GM21529 (cell line): Measurements from ENCODE around the gene MAIP1.

Experiments used
- ATAC-seq: cut with Tn5 transposase; IDR thresholded peaks from one replicate; pipeline ENCODE4 v1.9.1; 2021; ENCODE audit not compliant: unreplicated experiment

The MAIP1 gene

DNA sequence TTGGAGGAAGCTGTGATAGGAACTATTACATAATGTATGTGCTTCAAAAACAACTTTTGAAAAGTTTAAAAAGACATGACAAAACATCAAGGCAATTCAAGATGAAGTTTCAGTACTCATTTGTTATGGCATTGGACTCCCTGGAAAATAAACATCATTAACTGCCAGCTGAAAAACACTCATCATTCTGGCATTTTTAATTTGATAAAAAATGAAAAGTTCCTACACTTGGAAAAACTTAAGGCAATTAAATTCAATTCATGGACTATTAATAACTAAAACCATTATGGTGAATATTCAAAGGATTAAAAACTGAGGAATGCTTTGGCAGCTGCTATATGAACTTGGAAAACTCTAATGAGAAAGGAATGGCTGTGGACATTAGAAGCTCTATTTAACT, 8.5 kb upstream of the MAIP1 start:
- no peak for ATAC-seq

DNA sequence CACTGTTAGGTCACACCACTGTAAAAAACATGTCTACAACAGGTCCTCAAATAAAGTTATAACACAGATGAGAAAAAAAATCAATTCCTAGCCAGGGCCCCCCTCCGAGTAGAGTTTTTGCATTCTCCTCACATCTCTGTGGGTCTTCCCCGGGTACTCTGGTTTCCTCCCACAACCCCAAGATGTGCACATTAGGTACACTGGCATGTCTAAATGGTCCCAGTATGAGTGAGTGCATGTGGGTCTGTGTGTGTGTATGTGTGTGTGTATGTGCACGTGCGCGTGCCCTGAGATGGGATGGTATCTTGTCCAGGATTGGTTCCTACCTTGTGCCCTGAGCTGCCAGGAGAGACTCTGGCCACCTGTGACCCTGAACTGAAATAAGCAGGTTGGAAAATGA, 5.0 kb upstream of the MAIP1 start:
- no peak for ATAC-seq

DNA sequence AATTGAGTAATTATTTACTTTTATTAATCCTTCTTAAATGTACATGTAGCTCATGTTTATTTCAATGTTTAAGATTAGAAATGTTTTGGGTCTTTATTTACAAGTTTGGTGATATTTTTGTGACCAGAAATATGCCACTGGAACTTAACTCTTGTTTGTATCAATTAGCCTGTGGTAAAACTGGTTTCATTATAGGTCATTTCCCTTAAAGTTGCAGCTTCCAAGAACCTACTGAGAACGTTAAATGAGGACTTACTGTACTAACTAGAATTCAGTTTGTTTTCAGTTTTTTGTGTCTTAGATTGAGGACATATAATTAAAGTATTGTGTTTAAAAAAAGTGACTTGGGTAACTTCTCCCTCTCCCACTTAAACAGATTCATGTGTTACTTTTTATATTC, 4.4 kb upstream of the MAIP1 start:
- ATAC-seq = no peak

DNA sequence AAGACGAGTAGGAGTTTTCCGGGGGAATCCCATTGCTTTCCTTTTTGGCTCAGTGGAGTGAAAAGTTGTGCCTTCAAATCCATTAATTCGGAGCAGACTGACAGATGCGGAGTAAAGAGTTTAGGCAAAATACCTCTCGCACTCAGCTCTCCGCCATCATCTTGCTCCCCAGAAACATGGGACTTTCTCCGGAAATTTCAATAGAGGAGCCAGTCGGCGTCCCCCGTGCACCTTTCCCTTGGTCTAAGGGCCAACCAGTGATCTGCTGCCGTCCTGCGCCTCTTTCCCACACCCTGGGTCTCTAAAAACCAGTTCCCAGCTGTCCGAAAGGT, 409 bp upstream of the MAIP1 start:
- peak; percentile 50 for ATAC-seq

DNA sequence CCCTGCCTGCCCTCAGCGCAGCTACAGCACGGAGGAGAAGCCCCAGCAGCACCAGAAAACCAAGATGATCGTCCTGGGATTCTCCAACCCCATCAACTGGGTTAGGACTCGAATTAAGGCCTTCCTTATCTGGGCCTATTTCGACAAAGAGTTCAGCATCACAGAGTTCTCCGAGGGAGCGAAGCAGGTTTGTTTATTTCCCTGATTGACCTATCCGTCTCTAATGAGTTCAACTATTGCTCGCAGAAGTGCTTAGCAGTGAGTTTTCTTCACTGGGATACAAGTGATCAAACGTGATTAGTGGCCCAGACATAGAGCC, 639 bp downstream of the MAIP1 start:
- ATAC-seq = no peak

DNA sequence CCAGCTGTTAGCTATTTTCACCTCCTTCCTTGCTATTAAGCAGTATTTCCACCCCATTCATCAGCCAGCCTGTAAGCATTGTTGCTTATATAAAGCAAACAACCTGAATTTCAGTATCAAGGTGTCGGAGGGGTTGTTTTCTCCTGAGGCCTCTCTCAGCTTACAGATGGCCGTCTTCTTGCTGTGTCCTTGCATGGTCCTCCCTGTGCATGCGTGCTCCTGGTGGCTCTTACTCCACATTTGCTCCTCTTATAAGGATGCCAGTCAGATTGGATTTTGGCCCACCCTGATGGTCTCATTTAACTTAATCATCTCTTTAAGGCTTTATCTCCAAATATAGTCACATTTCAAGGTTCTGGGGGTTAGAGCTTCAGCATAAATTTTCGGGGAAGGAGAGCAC, 2.6 kb downstream of the MAIP1 start:
- ATAC-seq = no peak

DNA sequence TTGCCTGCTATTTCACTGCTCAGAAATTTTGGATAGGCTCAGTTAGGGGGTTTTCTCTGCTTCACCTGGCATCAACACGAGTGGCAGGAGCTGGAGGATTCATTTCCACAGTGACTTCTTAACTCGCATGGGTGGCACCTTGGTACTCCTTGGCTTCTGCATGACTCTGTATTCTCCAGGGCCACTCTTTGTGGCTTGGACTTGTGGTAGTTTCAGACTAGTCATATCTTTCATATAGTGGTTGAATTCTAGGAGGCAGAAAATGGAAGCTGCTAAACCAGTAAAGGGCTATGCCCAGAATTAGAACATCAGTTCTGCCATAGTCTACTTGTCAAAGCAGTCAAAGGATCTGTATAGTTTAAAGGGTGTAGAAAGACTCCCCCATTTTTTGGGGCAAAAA, 6.8 kb downstream of the MAIP1 start:
- ATAC-seq = peak; percentile 63

DNA sequence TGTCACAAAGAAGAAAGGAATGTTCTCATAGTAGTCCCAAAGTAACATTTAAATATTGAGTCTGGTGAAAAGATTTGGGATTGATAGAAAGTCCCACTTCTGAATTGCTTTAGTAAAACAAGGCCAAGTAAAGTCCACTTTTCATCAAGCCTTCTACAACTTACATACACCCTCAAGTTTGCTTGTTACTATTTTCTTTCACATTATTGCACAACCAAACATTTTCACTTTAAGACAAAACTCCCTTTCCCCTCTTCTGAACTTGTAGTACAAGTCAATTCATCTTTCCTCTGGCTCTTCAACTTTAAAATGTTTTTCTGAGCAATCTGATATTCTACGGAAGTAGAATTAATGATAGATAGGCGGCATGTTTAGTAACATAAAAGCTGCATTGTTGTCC, 11.0 kb downstream of the MAIP1 start:
- no peak for ATAC-seq

DNA sequence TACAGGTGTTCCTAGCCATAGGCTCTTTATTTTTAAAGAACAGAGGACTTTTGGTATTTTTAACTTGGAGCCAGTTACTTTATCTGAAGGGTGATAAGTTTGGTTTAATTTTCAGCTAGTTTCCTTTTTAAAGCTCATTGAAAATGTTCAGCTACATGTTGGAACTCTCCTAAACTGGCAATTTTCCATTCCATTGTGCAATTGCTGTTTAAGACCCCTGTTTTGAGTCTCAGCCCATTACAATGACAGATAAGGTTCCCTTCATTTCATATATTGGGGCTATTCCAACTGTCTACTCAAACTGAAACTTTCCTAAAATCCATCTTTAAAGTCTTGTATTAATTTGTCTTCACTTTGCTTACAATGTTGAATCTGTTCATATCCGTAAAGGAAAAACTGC, 11.6 kb downstream of the MAIP1 start:
- no peak for ATAC-seq

DNA sequence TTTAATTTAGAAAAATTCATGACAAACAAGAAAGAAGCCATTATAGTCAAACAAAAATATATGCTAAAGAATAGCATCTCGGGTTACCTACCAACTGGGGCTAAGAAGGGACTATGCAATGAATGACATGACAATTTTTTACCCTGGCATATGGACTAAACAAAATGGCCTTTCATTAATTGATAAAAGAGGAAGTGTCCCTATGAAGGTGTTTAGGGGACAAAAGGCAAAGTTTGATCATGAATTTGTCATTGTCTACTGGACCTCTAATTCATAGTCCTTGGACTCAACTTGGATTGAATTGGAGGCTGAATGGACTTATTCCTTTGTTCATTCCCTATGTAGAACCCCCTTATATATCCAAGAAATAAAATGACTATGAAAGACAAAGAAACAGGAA, 12.7 kb downstream of the MAIP1 start:
- no peak for ATAC-seq

DNA sequence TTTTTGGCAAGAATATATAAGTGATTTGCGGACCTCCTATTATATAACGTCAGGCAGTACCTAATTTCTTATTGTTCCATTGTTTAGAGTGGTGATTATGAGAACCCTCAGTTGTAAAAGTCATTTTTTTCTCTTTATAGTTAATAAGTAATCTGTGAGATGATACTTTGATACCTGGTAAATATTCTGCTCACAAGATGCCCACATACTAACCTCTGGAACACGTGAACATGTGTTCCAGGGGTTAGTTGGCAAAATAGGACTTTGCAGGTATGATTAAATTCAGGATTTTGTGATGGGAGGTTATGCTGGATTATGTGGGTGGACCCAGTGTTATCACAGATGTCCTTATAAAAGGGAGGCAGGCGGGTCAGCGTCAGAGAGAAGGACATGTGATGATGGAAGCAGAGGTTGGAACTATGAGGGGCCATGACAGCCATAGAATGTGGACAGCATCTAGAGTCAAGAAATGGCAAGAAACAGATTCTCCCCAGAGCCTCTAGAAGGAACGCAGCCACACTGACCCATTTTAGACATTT, 16.8 kb downstream of the MAIP1 start:
- ATAC-seq = no peak

DNA sequence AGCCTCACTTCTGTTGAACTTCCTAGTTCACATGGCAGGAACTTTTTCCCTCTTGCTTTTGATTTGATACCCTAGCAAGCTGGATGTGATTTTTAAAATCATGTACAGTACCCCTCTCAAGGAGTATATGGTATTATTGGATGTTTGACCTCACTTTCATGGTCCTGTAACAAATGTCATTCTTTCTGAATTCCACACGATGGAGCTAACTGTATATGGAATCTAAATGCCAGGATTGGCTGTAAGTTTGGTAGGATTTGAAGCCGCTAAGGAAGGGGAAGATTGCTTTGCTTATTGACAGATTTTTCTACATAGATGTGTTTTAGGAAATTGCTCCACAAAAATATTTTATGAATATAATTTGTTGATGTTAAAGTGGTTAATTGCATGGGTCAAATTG, 18.3 kb downstream of the MAIP1 start:
- ATAC-seq = no peak

DNA sequence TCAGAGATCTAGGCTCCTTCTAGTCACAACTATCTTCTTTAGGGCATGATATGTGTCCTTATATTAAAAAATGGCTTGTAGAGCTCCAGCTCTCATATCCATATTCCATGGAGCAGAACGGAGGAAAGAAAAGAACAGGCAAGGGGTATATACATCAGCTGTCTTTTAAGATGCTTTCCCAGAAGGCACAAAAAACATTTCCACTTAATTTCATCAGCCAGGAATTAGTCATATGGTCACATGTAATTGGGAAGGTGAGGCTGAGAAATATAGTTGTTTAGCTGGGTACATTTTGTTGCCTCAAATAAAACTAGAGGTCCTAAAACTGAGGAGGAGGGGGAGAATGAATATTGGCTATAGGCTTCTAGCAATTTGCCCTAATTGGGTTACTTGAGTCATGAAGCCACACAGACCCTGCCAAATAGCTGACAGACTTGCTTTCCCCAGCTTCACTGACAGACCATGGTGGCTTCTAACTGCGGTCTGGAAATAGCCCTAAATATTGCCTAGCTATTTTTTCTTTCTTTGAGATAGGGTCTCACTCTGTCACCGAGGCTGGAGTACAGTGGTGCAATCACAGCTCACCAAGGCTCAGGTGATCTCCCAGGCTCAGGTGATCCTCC, 20.0 kb downstream of the MAIP1 start:
- ATAC-seq = no peak

DNA sequence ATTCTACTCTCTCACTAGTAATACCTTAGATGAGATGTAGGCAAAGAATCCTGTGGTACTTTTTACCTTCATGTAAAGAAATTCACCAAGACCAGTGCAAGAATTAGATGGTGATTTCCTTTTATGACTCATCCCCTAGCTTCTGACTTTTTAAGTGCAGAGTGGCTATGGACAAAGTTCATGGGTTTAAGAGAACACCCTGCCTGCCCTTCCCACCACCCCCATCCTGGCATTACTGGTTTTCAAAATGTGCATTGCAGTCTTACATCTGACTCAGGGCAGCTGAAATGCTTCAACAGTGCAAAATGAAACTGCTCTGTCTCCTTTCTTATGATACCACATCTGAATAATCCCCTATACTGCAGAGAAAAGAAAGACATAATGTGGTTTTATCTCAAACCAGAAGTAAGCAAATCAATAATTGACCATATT, 22.6 kb downstream of the MAIP1 start:
- peak; percentile 76 for ATAC-seq

DNA sequence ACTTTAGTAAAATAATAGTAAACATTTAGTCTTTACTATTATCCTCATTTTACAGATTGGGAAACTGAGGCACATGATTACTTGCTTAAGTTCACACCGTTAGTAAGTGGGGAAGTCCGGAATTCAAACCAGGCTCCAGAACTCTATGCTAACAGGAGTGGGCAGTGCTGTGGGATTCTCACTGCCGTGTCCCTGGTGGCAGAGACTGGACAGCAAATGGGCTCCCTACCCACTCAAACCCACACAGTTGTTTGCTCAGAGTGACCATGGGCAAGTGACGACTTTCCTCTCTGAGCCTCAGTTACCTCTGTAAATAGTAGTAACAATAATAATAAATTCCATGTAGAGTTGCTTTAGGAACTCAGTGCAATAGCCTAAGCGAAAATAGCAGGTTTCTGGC, 24.0 kb downstream of the MAIP1 start:
- no peak for ATAC-seq

DNA sequence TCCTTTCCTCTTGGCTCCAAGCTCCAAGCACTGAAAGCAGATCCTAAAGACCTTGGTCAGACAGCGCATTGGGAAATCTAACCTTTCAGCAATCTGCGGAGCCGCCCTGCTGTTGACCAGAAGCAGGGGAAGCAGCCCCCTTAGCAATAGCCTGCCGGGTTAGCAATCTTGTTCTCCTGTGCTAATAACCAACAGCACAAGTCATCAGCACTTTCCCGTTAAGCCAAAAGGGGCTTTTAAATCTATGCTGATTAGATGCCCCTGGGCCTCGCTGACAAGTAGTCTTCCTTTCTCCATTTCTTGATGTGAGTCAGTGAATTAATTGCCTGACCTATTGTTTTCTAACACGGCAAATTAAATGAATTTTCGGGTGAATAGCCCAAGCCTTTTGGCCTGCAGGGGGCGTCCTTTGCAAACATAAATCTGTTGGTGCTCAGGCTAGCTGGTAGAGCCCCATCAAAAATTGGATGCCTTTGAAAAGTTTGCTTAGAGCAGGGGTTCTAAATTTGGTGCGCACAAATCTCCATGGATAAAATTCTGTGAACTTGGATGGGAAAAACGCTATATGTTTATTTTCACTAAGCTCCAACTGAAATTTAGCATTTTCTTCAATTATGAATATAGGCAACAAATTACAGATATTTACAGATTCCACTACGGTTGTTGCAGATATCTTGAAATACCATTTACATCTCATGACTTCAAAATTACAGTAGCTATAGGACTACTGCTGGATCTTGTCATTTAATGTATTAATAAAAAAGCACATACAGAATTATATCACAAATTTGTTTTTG, 24.6 kb downstream of the MAIP1 start:
- ATAC-seq = peak; percentile 38

DNA sequence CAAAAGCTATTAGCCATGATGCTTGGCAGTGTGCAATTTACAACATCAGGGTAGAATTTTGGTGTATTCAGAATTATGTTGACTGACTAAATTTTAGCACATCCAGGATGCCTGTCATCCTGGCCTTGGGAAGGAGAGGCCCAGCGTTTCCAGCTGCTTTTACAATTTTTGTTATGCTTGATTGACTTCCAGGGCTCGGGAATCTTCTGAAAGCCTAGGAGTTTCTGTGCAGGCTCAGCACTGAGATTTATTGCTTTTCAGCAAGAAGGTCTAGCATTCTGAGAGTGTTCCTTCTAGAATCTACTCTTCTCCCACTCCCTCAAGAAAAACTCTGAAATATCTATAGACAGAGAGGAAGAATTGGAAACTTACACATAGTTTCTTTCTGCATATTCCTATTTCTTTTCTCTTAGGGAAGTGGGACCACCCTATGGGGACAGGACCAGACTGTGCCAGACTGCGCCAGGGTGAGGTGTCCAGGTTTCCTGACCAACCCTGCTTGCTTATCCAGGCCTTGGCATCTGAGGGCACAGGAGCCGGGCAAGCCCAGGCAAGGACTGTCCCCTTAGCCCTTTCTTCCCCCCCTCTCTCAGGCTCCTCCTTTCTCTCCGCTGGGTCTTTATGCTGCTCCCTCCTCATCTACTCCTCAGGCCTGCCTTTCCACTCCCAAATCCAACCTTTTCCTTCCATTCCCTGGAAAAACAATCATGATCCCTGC, 26.9 kb downstream of the MAIP1 start:
- ATAC-seq = no peak

DNA sequence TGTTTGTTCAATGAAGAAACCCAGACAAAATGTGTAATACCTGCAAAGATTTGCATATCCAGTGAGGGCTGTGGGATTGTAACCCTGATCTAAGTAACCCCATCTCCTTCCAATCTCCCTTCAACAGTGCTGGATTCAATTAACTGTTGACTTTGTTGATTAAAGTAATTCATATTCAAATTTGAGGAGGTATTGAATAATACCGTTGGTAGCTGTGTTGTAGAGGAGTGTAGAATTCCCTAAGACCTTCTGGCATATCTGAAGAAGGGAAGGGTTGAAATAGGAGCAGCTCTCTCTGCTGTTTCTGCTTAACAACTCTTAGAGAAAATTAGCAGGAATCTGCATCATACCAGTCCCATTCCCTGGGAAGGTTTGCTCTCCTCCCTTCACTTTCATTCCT, 28.2 kb downstream of the MAIP1 start:
- no peak for ATAC-seq

DNA sequence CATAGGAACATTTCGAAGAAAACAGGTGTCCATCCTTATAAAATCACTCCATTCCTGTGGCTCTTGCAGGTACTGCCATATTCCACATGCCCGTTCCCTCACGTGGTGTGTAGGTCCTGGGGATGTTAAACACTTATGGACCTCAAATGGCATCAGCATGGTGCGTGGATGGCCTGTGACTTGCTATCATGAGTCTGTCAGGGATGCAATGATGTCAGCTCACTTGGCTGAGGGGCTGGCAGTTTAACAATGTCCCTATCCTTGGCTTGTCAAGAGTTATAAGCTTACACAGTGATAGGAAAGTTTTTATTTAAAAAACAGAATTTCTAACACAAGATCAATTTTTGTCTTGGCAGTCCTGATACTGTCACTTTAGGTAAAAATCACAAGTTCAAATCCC, 28.8 kb downstream of the MAIP1 start:
- no peak for ATAC-seq

DNA sequence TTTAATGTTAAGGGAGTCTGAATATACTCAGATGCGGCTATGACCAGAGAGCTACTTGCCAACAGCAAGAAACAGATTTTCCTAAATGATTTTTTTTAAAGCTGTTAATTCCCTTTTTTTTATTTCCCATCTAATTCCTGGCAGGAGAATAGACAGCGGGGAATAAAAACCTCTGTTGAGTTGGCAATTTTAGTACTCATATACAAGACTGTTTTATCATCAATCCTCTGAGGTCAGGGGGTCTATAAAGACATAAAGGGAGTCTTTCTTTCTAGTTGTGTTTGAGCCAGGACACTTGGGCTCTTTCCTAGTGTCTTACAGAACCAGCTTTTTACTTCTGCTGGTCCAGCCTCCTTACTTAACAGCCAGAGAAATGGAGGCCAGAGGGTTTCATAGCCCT, 29.4 kb downstream of the MAIP1 start:
- ATAC-seq = no peak

DNA sequence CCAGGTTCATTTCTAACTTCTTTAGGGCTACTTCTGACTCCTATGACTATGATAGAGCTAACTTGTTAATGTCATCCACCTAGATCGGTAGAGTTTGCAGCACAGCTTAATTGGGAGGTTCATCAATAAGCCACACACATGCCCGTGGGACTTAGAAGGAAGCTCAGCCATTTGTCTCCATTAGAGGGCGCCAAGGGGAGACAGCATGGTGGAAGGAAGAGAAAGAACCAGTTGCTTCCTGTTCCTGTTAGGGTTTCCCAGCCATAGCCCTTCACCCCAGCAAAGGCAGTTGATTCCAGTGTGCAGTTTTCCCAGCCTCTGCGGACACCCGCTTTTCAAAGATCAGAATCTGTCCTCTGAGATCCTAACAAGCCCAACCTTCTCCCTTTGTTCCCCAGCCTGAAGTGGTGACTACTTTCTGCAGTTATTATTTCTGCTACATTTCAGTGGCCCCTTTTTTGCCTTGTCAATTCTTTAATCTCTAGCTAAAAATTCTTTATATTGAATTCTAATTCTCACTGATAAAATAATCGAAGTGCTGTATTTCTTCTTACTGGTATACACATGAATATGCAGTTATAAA, 30.3 kb downstream of the MAIP1 start:
- peak; percentile 90 for ATAC-seq

DNA sequence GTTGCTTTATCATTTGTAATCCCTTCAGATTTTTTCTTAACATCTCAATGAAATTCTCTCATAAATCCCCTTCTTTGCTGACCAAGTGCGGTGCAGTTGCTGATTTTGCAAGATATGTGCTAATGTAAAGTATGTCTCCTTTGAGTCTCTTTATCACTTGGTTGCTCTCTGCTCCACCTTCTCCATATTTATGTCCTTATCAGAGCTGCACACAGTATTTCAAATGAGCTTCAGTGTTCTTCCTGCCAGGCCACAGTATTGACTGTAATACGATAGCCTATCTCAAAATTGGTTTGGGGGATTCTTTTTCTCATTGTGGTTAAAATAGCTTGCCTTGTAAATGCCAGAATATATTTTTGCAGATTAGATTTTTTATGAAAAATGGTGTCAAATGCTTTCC, 32.2 kb downstream of the MAIP1 start:
- no peak for ATAC-seq
